Keratinocyte (primary cell): Measurements from ENCODE around the gene DYNC1I1. TPM values are rescaled to one million over a fixed set of nuclear protein-coding genes. Genes with fewer than 3 reads are reported as not detected.

ENCODE experiments used
- DNase-seq: peaks from one replicate; pipeline ENCODE4 v3.0.0-alpha.2; 2011; ENCODE audit warnings: low read depth, missing footprints, low spot score
- FAIRE-seq: peaks from 2 replicates; lab custom pipeline; 2011; peaks lifted over from hg19 to GRCh38; lab: Jason Lieb, UNC
- H2AFZ ChIP-seq: 2 replicates; pipeline ENCODE4 v1.6.0; 2012; ENCODE audit warnings: low read length, control low read depth, inconsistent platforms; ENCODE audit not compliant: control insufficient read depth
- H3K27ac ChIP-seq: 2 replicates; pipeline ENCODE4 v1.5.1; 2011; ENCODE audit warnings: low read length; ENCODE audit not compliant: control insufficient read depth, insufficient read depth
- H3K27me3 ChIP-seq: 3 replicates; pipeline ENCODE4 v1.6.0; 2011; ENCODE audit warnings: low read length; ENCODE audit not compliant: control insufficient read depth, insufficient read depth; ENCODE audit errors: extremely low read depth
- H3K36me3 ChIP-seq, 2 experiments: 2 replicates in 1 of 2; 3 replicates in 1 of 2; pipeline ENCODE4 v1.5.1; 2011; ENCODE audit warnings: low read length in 2 of 2, mild to moderate bottlenecking in 1 of 2; ENCODE audit not compliant: control insufficient read depth in 2 of 2, insufficient read depth in 2 of 2; ENCODE audit errors: extremely low read depth in 1 of 2
- H3K4me1 ChIP-seq: 3 replicates; pipeline ENCODE4 v1.5.1; 2011; ENCODE audit warnings: low read length; ENCODE audit not compliant: control insufficient read depth, insufficient read depth; ENCODE audit errors: extremely low read depth
- H3K4me2 ChIP-seq: 3 replicates; pipeline ENCODE4 v1.6.0; 2011; ENCODE audit warnings: low read depth, low read length; ENCODE audit not compliant: control insufficient read depth, insufficient read depth; ENCODE audit errors: extremely low read depth
- H3K4me3 ChIP-seq, 3 experiments: fragments of 200-600 bp in 1 of 3; sonication (generic) in 1 of 3; 2 replicates in 2 of 3; 3 replicates in 1 of 3; pipeline ENCODE4 v1.5.1; 2011 to 2016; ENCODE audit warnings: low read length in 3 of 3, mild to moderate bottlenecking in 3 of 3, control low read depth in 2 of 3, inconsistent platforms in 1 of 3, low read depth in 1 of 3, mixed read lengths in 1 of 3, mixed run types in 1 of 3, moderate library complexity in 1 of 3; ENCODE audit not compliant: control insufficient read depth in 2 of 3, insufficient read depth in 2 of 3; ENCODE audit errors: extremely low read depth in 1 of 3
- H3K79me2 ChIP-seq: 2 replicates; pipeline ENCODE4 v1.6.0; 2012; ENCODE audit warnings: low read length; ENCODE audit not compliant: control insufficient read depth, insufficient read depth
- H3K9ac ChIP-seq: 3 replicates; pipeline ENCODE4 v1.6.0; 2011; ENCODE audit warnings: low read length; ENCODE audit not compliant: control insufficient read depth, insufficient read depth; ENCODE audit errors: extremely low read depth
- H3K9me1 ChIP-seq: 3 replicates; pipeline ENCODE4 v1.6.0; 2011; ENCODE audit warnings: low read length; ENCODE audit not compliant: control insufficient read depth, insufficient read depth; ENCODE audit errors: extremely low read depth
- H3K9me3 ChIP-seq: 2 replicates; pipeline ENCODE4 v1.5.1; 2012; ENCODE audit warnings: low read depth, low read length; ENCODE audit not compliant: control insufficient read depth
- H4K20me1 ChIP-seq: 3 replicates; pipeline ENCODE4 v1.6.0; 2011; ENCODE audit warnings: low read length; ENCODE audit not compliant: control insufficient read depth, insufficient read depth; ENCODE audit errors: extremely low read depth
- CTCF ChIP-seq, 3 experiments: IDR thresholded peaks in 1 of 3; conservative IDR thresholded peaks in 1 of 3; optimal IDR thresholded peaks in 1 of 3; 2 replicates in 2 of 3; 3 replicates in 1 of 3; pipeline versions ENCODE3 to v1.5.1; 2011; ENCODE audit warnings: low read length in 3 of 3, mild to moderate bottlenecking in 3 of 3, moderate library complexity in 2 of 3, control low read depth in 1 of 3, inconsistent platforms in 1 of 3; ENCODE audit not compliant: insufficient read depth in 2 of 3; ENCODE audit errors: extremely low read depth in 1 of 3
- EZH2 ChIP-seq: IDR thresholded peaks from one replicate; pipeline ENCODE4 v1.6.1; 2012; ENCODE audit warnings: inconsistent platforms, mild to moderate bottlenecking, low read length, moderate library complexity
- dilution Hi-C: fragments of 300-500 bp; cut with MboI; formaldehyde crosslinking; loops from one replicate; pipeline ENCODE4 v1.7.0; 2020; ENCODE audit warnings: low sequenced_read_pairs; ENCODE audit not compliant: extremely low pct_ligation_motif_present
- polyA plus RNA-seq, 5 experiments: library from polyadenylated mRNA; depleted of rRNA in 3 of 5; stranded (reverse) in 3 of 5; stranded (forward) in 1 of 5; unstranded in 1 of 5; fragments of >200 nt; gene quantifications; 1 replicate in 1 of 5; 2 replicates in 3 of 5; 3 replicates in 1 of 5; pipeline versions ENCODE4 v1.2.1 to v1.2.3, GENCODE V29; 2011 to 2012; ENCODE audit warnings: missing spikeins in 2 of 5, low read depth in 1 of 5, low replicate concordance in 1 of 5

Gene DYNC1I1
- polyA plus RNA-seq, 1 donor (not counting 4 experiments of a cell fraction or from before 2014, with no cell fraction given): 0.10 TPM

GRCh38 chr7:95780665-95781064 is 8.3 kb downstream of the DYNC1I1 start:
- Histone ChIP-seq H4K20me1 (no peaks in the 10 kb centered on the region), H3K27ac (no peak overlapping the region), H3K79me2 (no peaks in the 10 kb centered on the region), H3K36me3 (no peaks in the 10 kb centered on the region), H2AFZ (no peak overlapping the region), H3K9ac (no peak overlapping the region), H3K9me1 (no peaks in the 10 kb centered on the region), H3K4me2 (no peak overlapping the region), H3K9me3 (no peaks in the 10 kb centered on the region), H3K4me1 (no peaks in the 10 kb centered on the region), H3K4me3 (no peak overlapping the region), H3K27me3 (no peaks in the 10 kb centered on the region)
- no peak for DNase-seq
- TF ChIP-seq EZH2: no peak
- TF ChIP-seq CTCF (optimal IDR thresholded peaks at IDR 0.05 in 1 of 3, IDR thresholded peaks at IDR 0.05 in 1 of 3, conservative IDR thresholded peaks at IDR 0.05 in 1 of 3; ENCODE audit: extremely low read depth in 1 of 3, insufficient read depth in 2 of 3, low read length in 3 of 3): no peak
- no peak for FAIRE-seq
- dilution Hi-C loops: no loop called here

- Histone ChIP-seq H3K27me3 (no peaks in the 10 kb centered on the region), H3K9ac (no peak overlapping the region), H2AFZ (no peak overlapping the region), H3K27ac (no peak overlapping the region), H3K4me1 (no peaks in the 10 kb centered on the region), H3K79me2 (no peaks in the 10 kb centered on the region), H3K9me3 (no peaks in the 10 kb centered on the region), H3K4me3 (no peak overlapping the region), H3K36me3 (no peaks in the 10 kb centered on the region), H3K4me2 (no peak overlapping the region), H3K9me1 (no peaks in the 10 kb centered on the region), H4K20me1 (no peaks in the 10 kb centered on the region)
- TF ChIP-seq EZH2: no peak
- TF ChIP-seq CTCF (optimal IDR thresholded peaks at IDR 0.05 in 1 of 3, IDR thresholded peaks at IDR 0.05 in 1 of 3, conservative IDR thresholded peaks at IDR 0.05 in 1 of 3; ENCODE audit: extremely low read depth in 1 of 3, insufficient read depth in 2 of 3, low read length in 3 of 3): no peak
- no peak for DNase-seq
- no peak for FAIRE-seq
- dilution Hi-C loops: no loop called here
Measured at GRCh38 chr7:95781961-95782586, 9.7 kb downstream of the DYNC1I1 start.
